ENCODE measurements around the gene LRMDA.
"Not testable (repeated sequence)": the region's sequence is repeated elsewhere in the genome, so short reads cannot be mapped to it uniquely, and the experiment has no call there.

LRMDA gene

DNA sequence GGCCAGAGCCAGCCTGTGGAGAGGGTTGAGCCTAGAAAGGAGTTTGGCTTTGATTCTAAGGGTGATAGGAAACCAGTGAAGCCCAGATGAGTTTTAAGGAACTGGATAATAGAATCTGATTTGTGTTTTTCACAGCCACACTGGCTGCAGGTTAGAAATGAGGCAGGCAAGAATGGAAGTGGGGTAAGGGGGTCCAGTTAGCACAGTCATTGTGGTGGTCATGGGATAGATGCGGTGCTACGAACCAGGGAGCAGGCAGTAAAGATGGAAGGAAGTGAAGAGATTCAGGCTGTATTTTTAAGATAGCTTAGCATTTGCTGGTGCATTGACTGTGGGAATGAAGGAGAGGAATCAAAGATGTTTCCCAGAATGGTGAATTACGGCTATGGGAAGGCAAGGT is 322.2 kb downstream of the LRMDA start:
- DNase-seq, result no peak

DNA sequence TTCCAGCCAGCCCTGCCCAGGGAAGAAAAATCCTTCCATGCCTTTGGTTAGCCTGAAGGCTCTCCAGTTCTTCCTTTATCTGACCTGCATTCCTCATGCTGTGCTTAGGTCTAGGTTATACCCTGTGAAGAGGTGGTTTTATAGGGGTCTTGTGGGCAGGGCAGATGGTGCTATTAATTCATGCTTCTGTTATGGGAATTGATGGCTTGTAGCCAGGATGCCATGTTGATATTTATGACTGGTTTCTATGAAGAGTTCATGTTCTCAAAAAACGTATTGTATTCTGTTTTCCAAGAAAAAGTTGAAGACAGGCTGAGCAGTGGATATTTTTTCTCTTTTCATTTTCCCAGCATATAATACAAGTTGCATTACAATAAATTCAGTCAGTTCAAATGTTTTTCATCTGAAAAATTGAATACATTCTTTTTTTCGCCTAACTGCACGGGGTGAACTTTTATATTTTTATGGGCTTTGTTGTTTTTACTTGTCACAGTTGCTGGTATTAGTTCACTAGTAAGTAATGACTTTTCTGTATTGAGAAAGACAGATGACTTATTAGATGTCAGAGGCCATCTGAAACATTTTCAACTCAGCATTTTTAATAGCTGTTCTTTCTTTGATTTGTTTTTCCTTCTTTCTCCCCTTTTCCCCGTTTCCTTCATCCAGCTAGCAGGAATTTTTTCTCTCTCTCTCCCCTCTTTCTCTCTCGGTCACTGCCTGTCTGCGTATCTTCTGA is 322.8 kb downstream of the LRMDA start:
- DNase-seq, result no peak

DNA sequence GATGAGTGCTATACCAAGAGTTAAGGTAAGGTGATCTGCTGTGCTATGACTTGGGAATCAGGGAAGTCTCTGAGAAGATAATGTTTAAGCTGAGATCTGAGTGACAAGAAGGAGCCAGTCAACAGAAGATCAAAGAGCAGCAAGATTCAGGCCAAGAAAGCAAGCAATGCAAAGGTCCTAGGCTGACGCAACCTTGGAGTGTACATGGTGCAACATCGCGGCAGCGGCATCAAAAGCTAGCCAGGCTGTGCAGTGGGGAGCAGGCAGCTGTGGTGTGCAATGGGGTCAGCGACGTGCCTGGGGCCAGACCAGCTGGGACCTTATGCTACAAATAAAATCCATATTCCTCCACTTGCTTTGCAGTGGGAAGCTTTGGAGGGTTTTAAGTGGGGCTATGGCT is 324.1 kb downstream of the LRMDA start:
- no peak for DNase-seq

DNA sequence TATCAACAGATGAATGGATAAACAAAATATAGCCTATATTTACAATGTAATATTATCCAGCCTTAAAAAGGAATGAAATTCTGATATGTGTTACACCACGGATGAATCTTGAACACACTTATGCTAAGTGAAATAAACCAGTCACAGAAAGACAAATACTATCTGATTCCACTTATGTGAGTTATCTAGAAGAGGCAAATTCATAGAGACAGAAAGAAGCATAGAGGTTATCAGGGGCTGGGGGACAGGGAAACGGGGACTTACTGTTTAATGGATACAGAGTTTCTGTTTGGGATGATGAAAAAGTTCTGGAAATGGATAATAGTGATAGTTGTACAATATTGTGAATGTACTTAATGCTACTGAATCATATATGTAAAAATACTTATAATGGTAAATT is 329.9 kb downstream of the LRMDA start:
- DNase-seq, result no peak

DNA sequence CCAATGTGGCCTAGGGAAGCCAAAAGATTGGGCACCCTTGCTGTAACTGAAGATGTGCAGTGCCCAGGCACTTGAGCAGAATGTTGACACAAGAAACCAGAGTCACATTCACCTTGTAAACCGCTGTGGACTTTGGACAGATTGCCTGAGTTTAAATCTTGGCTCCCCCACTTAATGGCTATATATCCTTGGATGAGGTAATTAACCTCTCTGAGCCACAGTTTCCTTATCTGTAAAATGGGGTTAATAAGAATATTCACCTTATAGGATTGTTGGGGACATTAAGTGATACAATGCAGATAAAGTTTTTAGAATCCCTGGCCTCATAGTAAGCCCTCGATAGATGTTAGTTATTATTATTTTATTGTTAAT is 331.0 kb downstream of the LRMDA start:
- no peak for DNase-seq

DNA sequence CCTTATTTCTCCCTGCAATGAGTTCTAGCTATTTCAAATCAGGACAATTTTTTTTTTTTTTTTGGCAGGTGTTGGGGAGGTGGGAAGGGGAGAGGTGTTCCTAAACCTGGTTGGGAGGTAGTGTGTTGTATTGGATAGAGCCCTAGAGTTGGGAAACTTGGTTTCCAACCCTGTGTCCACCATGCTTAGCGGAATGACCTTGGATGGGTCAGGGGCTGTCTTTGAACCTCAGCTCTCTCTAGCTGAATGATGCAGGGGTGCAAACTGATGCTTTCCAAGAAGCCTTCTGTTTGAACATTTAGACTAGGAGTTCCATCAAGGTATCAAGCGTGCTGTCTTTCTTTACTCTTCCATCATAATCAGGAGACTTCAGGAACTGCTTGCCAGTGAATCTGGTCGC is 332.2 kb downstream of the LRMDA start:
- DNase-seq, result no peak

DNA sequence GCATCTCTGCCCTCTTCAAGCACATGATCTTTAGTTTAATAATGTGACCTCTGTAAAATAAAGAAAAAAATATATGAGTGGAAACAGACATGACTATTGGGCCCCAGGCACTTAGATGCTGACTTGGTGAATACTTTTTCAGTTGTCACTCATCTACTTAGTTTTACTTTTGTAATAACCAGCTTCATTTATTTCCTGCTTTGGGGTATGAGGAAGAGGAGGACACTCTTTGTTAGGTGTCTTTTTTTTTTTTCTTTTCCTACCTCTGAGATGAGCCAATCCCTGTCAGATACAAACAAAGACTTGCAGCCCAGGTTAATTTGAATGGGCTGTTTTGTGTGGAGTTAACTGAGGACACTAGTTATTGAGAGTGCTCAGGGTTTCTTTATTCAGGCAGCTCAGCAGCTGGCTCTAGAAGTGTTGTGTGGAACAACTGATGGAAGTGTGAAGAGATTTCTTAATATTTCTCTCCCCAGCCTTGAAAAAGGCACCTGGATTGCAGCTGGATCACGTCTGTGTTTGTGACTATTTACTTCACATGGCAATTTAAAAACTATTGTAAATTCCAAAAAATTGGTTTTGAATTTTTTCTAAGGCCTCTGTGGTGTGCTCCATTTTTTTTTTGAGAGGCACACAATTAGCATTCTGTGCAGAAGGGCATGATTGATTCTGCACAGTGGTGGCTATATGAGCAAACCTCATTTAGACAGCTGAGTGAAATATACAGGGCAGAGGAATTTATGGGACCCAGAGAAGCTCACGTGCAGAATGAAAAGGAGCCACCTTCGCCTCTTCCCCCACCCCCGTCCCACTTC is 333.8 kb downstream of the LRMDA start:
- no peak for DNase-seq

DNA sequence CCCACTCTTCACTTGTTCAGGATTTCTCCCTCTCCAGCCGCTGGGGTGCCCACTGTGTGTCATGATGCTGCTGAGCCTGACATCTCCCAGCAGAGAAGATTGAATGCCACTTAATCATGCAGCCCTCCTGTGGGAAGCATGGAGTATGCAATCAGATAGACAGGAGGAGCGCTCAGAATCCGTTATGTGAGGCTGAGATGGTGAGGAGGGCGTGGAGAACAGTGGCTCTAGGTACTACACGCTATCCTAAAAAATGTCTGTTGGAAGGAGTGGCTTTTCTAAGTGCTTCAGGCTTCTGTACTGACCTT is 334.3 kb downstream of the LRMDA start:
- DNase-seq, result no peak

DNA sequence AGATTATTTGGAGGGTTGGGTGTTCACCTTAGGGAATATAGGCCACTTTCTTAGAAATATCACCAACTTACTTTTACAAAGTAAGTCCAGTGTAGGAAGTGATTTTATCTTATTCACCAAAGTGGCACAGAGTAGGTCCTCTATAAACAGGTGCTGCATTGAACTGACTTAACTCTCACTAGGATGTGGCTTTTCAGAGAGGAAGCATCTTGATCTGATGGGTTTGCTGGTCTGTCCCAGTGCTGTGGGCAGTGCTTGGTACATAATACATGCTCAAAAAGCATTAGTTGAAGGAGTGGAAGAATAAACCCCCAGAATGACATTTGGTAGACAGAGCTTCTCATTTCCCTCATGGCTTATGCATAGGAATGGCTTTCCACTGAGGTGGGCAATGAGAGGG is 334.7 kb downstream of the LRMDA start:
- DNase-seq, result no peak

DNA sequence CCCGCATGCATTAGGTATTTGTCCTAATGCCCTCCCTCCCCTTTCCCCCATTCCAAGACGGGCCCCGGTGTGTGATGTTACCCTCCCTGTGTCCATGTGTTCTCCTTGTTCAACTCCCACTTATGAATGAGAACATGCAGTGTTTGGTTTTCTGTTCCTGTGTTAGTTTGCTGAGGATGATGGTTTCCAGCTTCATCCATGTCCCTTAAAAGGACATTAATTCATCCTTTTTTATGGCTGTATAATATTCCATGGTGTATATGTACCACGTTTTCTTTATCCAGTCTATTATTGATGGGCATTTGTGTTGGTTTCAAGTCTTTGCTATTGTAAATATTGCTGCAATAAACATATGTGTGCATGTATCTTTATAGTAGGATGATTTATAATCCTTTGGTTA is 335.3 kb downstream of the LRMDA start:
- DNase-seq, result not testable (repeated sequence)

DNA sequence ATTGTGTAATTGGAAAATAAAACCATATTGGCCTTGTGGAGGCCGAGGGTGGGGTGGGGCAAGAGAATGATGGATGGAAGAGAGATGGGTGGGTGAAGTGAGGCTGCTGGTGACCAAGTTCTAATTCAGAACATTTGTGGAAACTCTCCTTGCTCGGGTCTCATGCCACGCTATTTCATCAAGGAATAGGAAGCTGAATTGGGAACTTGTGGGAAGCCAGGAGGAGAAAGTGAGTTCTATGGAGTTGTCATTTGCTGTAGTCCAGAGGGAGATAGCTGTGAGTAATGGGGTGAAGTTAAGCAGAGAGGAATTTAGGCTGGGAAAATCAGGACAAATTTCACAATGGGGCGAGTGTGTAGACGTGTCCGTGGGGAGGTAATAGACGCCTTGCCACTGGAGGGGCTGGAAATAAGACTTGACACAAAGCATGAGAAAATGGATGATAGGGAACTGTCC is 339.2 kb downstream of the LRMDA start:
- peak; percentile 6 for DNase-seq

DNA sequence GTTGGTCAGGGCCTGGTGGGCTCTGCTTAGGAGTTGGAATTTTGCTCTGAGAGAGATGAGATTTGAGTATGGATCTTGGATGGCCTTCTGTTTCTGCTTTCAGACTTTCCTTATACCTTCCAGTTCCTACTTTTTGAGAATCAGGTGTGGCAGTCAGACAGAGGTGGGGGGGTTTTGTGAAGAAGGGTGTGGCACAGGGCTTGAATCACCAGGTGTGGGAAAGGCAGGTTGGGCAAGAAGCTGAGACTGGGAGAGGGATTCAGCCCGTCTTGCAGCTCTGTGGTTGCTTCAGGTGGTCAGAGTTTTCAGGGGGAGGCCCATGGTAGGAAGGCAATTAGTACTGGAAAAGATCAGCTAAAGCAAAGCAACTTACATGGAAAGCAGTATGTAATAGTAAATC is 340.2 kb downstream of the LRMDA start:
- no peak for DNase-seq

DNA sequence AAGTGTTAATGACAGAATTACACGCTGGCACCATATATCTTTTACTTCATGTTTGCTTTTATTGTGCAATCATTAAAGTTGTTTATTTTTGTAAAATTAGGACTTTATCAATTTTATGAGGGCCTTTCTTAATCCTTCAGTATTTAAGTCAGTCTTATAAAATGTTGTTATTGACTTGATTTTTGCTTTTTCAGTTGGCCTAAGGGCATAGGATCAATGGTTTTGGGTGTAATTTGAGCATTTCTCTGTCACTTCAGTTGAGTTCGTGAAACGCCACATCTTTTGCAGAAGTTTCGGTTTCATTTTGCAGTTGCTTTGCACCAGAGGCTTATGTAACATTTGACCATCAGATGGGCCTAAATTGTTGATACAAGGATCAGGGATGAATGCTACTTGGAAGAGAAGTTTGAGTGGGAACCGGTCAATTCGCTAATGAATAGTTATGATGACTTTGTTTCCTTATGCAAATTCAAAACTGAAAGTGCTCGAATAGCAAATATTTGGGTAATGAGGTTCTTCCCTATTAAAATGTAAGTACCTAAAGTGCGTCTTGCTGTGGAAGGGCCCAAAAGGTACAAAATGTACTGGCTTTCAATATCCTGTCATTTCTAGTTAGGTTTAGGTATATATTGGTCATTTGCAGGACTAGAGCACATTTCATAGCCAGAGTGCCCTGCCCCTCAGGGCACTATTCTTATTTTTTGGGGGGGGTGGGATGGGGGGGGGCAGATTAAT is 340.9 kb downstream of the LRMDA start:
- peak; percentile 75 for DNase-seq

DNA sequence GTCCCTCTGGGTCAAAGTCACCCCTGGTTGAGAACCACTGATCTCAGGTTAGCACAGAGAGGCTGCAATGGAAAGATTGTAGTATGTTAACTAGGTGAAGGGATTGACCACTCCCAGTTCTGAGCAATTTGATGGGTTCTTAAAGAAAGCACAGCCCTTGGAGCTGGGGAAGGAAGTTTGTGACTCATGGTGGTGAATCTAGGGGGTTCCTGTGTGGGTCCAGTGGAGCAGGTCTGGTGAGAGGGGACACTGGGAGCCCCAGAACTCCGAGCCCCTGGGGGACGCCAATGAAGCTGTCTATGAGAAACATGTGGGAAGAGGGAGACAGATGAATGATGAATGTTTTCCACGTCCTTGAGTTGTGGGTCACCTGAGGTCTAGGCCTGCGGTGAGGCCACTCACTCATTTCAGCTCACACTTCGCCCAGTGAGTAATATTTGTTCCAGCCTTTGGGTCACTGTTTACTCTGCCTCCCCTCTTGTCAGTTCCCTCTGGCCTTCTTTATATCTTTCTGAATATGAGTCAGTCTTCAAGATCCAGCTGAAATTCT is 341.9 kb downstream of the LRMDA start:
- DNase-seq, result peak; percentile 22

DNA sequence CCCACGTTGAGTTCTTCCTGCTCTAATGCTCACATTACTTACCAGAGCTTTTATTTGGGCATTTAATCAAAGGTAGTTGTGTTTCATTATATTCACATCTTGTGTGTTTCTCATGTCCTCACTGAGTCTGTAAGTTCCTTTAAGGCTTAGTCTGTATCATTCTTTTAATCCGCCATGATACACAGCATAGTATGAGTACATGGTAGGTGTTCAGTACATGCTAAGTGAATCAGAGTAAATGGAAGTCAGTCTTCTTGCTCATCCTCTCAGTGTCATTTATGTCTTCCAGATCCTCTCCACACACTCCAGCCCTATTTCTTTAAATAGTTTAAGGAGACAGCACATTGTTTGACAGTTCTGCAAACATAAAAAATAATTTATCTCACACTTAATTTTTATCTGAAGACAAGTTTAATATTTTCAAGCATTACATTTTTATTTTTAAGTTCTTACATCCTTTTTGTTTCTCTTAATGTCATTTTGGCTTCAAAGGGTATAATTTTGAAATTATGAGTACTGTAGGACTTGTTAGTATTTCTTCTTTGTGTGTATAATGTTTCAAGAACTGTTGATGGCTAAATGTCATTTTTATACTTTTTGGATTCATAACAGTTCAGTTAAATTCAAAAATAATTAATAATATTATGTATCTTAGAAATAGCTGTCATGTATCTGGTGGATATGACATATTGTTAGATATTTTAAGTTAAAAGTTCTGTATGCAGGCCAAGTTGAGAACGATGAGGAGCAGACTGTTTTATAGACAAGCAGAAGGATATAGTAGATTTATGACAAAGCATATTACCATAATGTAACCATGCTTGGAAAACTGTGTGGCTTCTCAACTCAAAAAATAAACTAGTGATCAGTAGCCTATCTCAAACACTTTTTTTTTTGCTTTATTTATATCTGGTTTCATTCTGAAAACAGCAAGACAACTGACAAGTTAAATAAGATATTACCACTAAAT is 342.7 kb downstream of the LRMDA start:
- no peak for DNase-seq

DNA sequence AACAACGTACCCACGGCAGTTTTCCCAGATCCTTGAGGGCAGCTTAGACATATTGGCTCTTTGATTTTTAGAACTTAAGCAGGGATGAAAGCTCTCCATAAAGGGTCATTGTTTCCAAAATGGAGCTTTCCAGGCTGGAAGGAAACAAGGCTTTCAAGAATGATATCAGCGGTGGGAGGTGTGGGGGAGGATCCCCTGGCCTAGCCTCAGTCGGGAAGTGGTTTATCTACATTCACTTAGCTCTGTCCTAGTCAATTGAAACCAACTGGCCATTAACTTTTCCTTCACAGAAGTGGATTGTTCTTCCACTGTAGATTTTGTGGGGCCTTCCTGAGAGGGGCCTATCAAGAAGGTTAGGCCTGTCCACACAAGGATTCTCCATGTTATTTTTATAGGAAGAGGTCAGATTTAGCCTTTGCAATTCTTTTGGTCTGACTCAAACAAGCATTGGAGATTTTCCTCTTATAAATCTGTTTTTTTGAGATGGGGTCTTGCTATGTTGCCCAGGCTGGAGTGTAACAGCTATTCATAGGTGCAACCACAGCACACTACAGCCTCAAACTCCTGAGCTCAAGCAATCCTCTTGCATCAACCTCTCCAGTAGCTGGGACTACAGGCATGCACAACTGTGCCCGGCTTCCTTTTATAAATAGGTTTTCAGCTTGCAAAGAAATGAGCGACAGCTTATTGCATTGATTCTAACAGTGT is 343.5 kb downstream of the LRMDA start:
- no peak for DNase-seq

DNA sequence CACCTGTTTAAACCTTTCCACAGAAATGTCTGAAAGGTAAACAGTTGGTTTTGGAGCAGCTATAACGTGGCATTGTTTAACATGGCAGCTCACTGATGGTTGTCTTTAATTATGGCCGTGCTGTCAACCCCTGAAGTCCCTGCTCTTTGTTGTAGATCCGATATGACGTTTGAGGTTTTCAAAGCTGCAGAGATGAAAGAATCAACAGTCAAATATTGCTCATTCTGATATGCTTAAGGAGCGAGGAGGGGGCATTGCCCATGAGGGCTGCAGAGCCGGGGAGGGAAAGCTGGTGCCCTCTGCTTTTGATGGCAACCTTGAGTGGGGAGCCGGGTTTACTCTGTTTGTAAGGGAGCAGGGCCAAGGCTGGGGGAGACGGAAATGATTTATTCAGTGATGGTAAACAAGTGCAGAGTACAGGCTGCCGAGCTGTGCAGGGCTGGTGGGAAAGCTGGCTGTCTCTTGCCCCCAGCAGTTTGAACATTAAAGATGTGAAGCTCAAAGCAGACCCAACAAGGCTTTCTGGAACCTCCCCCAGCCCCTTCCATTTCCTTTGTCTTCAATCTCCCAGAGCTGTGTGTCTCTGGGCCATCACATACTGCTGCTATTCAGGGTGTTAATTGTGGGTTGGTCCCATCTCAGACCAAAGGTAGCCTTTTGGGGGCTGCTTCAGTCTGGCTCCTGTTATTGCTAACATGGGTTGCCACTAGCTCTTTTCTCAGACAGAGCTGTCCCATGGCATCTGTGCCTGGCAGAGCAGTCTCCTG is 345.5 kb downstream of the LRMDA start:
- no peak for DNase-seq

DNA sequence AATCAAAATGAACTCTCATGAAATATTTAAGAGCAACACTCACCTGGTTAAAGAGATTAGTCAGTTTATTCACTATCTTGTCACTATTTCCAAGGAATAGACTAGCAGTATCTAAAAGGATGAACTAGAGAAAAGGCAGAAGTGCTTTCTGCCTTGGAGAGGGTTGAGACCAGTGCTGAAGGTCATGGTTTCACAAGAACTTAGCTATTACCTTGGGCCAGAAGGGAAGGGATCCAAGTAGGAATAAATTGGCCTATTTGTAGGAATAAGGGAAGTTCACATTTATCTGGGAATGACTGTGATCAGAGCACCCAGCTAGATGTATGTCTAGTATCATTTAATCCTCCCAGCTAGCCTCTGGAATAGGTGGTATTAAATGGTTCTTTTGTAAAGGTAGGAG is 347.2 kb downstream of the LRMDA start:
- no peak for DNase-seq

DNA sequence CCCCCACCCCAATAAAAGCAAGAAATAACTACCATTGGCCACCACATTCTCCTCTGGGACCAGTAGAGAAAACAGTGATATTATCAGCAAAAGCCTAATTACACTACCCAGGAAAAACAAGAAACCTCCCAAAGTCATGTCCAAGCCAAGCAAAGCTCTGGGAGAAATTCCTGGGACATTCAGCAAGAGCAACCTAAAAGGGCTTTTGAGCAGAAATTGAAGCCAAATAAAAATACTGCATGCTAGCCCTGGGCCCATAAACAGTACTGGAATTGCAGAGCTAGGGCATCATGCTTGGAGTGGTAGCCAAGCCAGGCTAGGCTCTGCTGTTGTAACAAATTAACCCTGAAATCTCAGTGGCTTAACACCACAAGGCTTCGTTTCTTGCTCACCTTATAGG is 347.9 kb downstream of the LRMDA start:
- DNase-seq, result no peak

DNA sequence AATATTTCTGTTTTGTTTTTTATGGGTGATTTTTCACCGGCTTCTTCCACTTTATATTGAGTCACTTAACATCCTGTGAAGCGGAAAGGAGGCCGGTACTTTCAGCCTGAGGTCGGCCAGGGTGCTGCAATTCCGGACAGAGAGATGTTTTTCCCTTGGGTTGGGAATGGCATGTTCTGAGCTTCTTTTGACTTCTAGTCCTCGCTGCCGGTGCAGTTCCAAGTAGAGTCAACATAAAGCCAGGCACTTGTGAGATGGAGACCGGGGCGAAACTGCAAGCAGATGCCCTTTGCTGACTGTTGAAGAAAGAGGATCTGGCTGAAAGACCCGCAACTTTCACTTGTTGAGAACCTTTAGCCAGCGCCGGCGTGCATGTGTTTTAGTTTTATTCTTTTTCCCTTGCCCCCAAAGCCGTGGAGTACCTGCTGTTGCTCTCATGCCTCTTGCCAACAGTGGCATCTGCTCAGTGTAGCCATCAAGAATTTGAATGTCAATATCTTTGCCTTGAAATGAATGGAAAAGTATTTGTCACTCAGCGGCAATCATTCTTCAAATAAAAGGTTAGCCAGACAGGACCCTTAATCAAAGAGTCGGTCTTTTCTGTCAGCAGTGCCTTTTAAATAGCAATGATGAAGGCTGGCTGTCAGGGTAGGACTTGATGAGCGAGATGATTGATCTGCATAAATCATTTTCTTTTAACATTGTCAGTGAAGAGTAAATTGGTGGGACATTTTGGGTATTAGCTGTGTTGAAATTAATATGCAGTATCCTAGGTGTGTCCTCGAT is 351.2 kb downstream of the LRMDA start:
- peak; percentile 17 for DNase-seq

All from suppressor macrophage treated with lipopolysaccharide for 4 hours (primary cell).